Vagina (tissue), 2 donors: ENCODE measurements around the gene NDUFAF8. TPM values are rescaled to one million over a fixed set of nuclear protein-coding genes. Genes with fewer than 3 reads are reported as not detected.

Source experiments
- DNase-seq, 2 donors: peaks; one replicate each; pipeline ENCODE4 v3.0.0-alpha.2; 2017; ENCODE audit errors: extremely low spot score in 2 of 2
- H3K27ac ChIP-seq: fragments of 200-600 bp; sonication (generic); one replicate; pipeline ENCODE4 v1.5.1; 2019
- H3K27me3 ChIP-seq: fragments of 200-600 bp; sonication (generic); one replicate; pipeline ENCODE4 v1.5.1; 2019
- H3K36me3 ChIP-seq, 2 donors: fragments of 200-600 bp; sonication (generic); one replicate each; pipeline ENCODE4 v1.5.1; 2017 to 2019
- H3K4me1 ChIP-seq: fragments of 200-600 bp; sonication (generic); one replicate; pipeline ENCODE4 v1.5.1; 2019
- H3K4me3 ChIP-seq, 2 donors: fragments of 200-600 bp; sonication (generic); 1 replicate in 1 of 2; 2 replicates in 1 of 2; pipeline ENCODE4 v1.5.1; 2016 to 2019
- H3K9me3 ChIP-seq: fragments of 200-600 bp; sonication (generic); one replicate; pipeline ENCODE4 v1.5.1; 2019
- CTCF ChIP-seq, 3 experiments: fragments of 450-650 bp in 2 of 3; fragments of 200-600 bp in 1 of 3; sonication (generic) in 1 of 3; IDR thresholded peaks; one replicate each; pipeline ENCODE4 v1.5.1; 2017 to 2019; ENCODE audit warnings: antibody characterized with exemption in 3 of 3, mild to moderate bottlenecking in 2 of 3, moderate library complexity in 2 of 3
- POLR2A ChIP-seq, 2 donors: fragments of 450-650 bp; IDR thresholded peaks; one replicate each; pipeline ENCODE4 v1.6.1; 2017; ENCODE audit warnings: antibody characterized with exemption in 2 of 2, mild to moderate bottlenecking in 2 of 2, moderate library complexity in 2 of 2
- POLR2AphosphoS5 ChIP-seq, 2 donors: sonication (generic); formaldehyde crosslinking; IDR thresholded peaks; one replicate each; pipeline ENCODE4 v1.9.0; 2017; ENCODE audit warnings: antibody characterized with exemption in 2 of 2, mild to moderate bottlenecking in 2 of 2, low read depth in 1 of 2; ENCODE audit not compliant: insufficient read depth in 1 of 2
- intact Hi-C: fragments of 100-400 bp; cut with DNase I; formaldehyde crosslinking; loops from one replicate; pipeline ENCODE4 v1.15.1; 2023
- total RNA-seq: library from RNA; depleted of rRNA; stranded (reverse); fragments of >200 nt; gene quantifications from one replicate; pipeline ENCODE4 v1.2.3, GENCODE V29; 2016

Gene NDUFAF8
- total RNA-seq, 1 donor from 2014 or later, result 52.5 TPM

GRCh38 chr17:81254955-81255717, 16.0 kb downstream of the NDUFAF8 start:
- Histone ChIP-seq H3K27ac (peak overlapping the region; percentile 17), H3K4me1 (peaks cover 24% of the 10 kb centered on the region), H3K9me3 (no peaks in the 10 kb centered on the region), H3K4me3 (no peak overlapping the region), H3K36me3 (peaks cover 0 to 27% of the 10 kb centered on the region in 2 donors), H3K27me3 (no peaks in the 10 kb centered on the region)
- intact Hi-C loops, result loop anchor here (2.0 to 10.0 kb wide), 2 partner anchors 228 to 340 kb away; no protein-coding TSS in a partner anchor
- peak in 1 of 2 donors; percentile 54 for TF ChIP-seq POLR2AphosphoS5 (IDR thresholded peaks at IDR 0.05; ENCODE audit: insufficient read depth in 1 of 2, low read depth in 1 of 2)
- peak; percentile 7 to 40 (median 34) for TF ChIP-seq CTCF (IDR thresholded peaks at IDR 0.05)
- no peak for TF ChIP-seq POLR2A (IDR thresholded peaks at IDR 0.05)
- no peak for DNase-seq

- H3K4me3 ChIP-seq, result no peak overlapping the region
- no peak overlapping the region for H3K27ac ChIP-seq
- H3K9me3 ChIP-seq, result no peaks in the 10 kb centered on the region
- H3K27me3 ChIP-seq, result no peaks in the 10 kb centered on the region
- H3K36me3 ChIP-seq, result peaks cover 0 to 31% of the 10 kb centered on the region in 2 donors
- DNase-seq, result no peak
- TF ChIP-seq POLR2AphosphoS5 (IDR thresholded peaks at IDR 0.05; ENCODE audit: insufficient read depth in 1 of 2, low read depth in 1 of 2) (no peak), POLR2A (IDR thresholded peaks at IDR 0.05) (no peak), CTCF (IDR thresholded peaks at IDR 0.05) (no peak)
- intact Hi-C loops, result loop anchor here (10.0 kb wide), 1 partner anchor 338 kb away; no protein-coding TSS in a partner anchor
- peaks cover 24% of the 10 kb centered on the region for H3K4me1 ChIP-seq
Measured at GRCh38 chr17:81256616-81257015, 17.5 kb downstream of the NDUFAF8 start.

- TF ChIP-seq POLR2A (IDR thresholded peaks at IDR 0.05) (no peak), CTCF (IDR thresholded peaks at IDR 0.05) (no peak), POLR2AphosphoS5 (IDR thresholded peaks at IDR 0.05; ENCODE audit: insufficient read depth in 1 of 2, low read depth in 1 of 2) (no peak)
- H3K4me1 ChIP-seq, result peaks cover 17% of the 10 kb centered on the region
- no peaks in the 10 kb centered on the region for H3K9me3 ChIP-seq
- peaks cover 0 to 32% of the 10 kb centered on the region in 2 donors for H3K36me3 ChIP-seq
- DNase-seq, result no peak
- intact Hi-C loops, result loop anchor here (10.0 kb wide), 1 partner anchor 337 kb away; no protein-coding TSS in a partner anchor
- H3K27ac ChIP-seq, result no peak overlapping the region
- no peaks in the 10 kb centered on the region for H3K27me3 ChIP-seq
- H3K4me3 ChIP-seq, result no peak overlapping the region
Measured at GRCh38 chr17:81257533-81257932, 18.4 kb downstream of the NDUFAF8 start.

GRCh38 chr17:81258292-81258691, 19.2 kb downstream of the NDUFAF8 start:
- peaks cover 0 to 36% of the 10 kb centered on the region in 2 donors for H3K36me3 ChIP-seq
- no peak overlapping the region for H3K4me3 ChIP-seq
- no peak for DNase-seq
- no peak overlapping the region for H3K27ac ChIP-seq
- TF ChIP-seq CTCF (IDR thresholded peaks at IDR 0.05) (no peak), POLR2A (IDR thresholded peaks at IDR 0.05) (no peak), POLR2AphosphoS5 (IDR thresholded peaks at IDR 0.05; ENCODE audit: insufficient read depth in 1 of 2, low read depth in 1 of 2) (no peak)
- peaks cover 17% of the 10 kb centered on the region for H3K4me1 ChIP-seq
- H3K27me3 ChIP-seq, result no peaks in the 10 kb centered on the region
- H3K9me3 ChIP-seq, result no peaks in the 10 kb centered on the region
- intact Hi-C loops, result loop anchor here (10.0 kb wide), 1 partner anchor 337 kb away; no protein-coding TSS in a partner anchor
